ENCODE measurements around the gene FBXW4.

Gene FBXW4

DNA sequence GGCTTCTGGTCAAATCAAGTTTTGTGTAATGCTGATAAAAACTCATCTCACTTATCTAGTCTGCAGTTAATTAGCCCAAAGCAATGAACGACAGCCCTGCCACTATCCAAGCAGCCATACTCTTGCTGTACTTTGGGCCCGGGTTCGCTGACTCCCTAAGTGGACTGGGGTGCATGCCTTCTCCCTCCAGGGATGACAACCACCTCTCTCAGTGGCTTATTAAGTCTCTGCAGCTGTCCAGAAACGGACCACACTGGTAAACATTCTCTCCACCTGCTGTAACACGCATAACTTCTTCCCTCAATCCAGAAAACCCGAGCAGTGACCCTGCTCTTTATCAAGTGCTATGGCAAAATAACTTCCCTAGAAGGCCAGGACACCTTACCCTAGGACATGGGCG, 3.9 kb downstream of the FBXW4 start:
- no peak overlapping the region for H3K4me3 ChIP-seq (ENCODE audit: control insufficient read depth, low read depth, low read length)
- no peak for DNase-seq (ENCODE audit: low read depth)
- TF ChIP-seq CTCF (conservative IDR thresholded peaks at IDR 0.05; ENCODE audit: control insufficient read depth, insufficient read depth, low read depth, low read length) = no peak

GRCh38 chr10:101690461-101690860, 4.5 kb downstream of the FBXW4 start:
- no peak overlapping the region for H3K4me3 ChIP-seq (ENCODE audit: control insufficient read depth, low read depth, low read length)
- no peak for DNase-seq (ENCODE audit: low read depth)
- no peak for TF ChIP-seq CTCF (conservative IDR thresholded peaks at IDR 0.05; ENCODE audit: control insufficient read depth, insufficient read depth, low read depth, low read length)

- no peak for TF ChIP-seq CTCF (conservative IDR thresholded peaks at IDR 0.05; ENCODE audit: control insufficient read depth, insufficient read depth, low read depth, low read length)
- H3K4me3 ChIP-seq (ENCODE audit: control insufficient read depth, low read depth, low read length) = no peak overlapping the region
- DNase-seq (ENCODE audit: low read depth) = no peak
Measured at GRCh38 chr10:101687071-101687658, 7.8 kb downstream of the FBXW4 start.

GRCh38 chr10:101686133-101686925, 8.6 kb downstream of the FBXW4 start:
- no peak overlapping the region for H3K4me3 ChIP-seq (ENCODE audit: control insufficient read depth, low read depth, low read length)
- peak; percentile 47 for DNase-seq (ENCODE audit: low read depth)
- TF ChIP-seq CTCF (conservative IDR thresholded peaks at IDR 0.05; ENCODE audit: control insufficient read depth, insufficient read depth, low read depth, low read length) = no peak

- no peak for DNase-seq (ENCODE audit: low read depth)
Measured at GRCh38 chr10:101684782-101685181, 10.2 kb downstream of the FBXW4 start.

DNA sequence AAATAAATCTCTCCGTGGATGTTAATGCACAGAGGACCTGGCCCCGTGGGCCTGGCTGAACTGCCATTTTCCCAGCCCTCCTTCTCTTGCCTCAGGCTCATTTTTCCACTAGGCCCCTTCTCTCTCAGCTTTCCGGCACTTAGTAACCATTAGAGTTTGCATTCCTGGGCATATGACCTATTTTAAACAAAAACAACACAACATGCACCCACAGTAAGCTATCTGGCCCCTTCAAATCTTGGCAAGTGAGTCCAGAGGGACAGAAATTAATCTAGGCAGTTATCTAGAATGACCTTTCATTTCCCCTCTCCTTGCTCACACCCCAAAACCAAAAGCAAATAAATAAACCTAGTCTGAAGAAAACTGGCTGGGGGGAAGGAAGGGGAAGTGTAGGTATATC, 11.7 kb downstream of the FBXW4 start:
- no peak overlapping the region for H3K4me3 ChIP-seq (ENCODE audit: control insufficient read depth, low read depth, low read length)
- no peak for DNase-seq (ENCODE audit: low read depth)
- no peak for TF ChIP-seq CTCF (conservative IDR thresholded peaks at IDR 0.05; ENCODE audit: control insufficient read depth, insufficient read depth, low read depth, low read length)

More at GRCh38 chr10:101684782-101685181, 10.2 kb downstream of the FBXW4 start:
- H3K4me3 ChIP-seq (ENCODE audit: control insufficient read depth, low read depth, low read length) = no peak overlapping the region
- TF ChIP-seq CTCF (conservative IDR thresholded peaks at IDR 0.05; ENCODE audit: control insufficient read depth, insufficient read depth, low read depth, low read length) = no peak

All from fibroblast of mammary gland (primary cell).